Stimulated activated CD4-positive, alpha-beta T cell treated with anti-CD3 and anti-CD28 coated beads, Interleukin-2, amount 100 ng/mL, for 4 hours (primary cell): ENCODE results near the gene RAB11FIP4.

Experiments used
- DNase-seq: peaks from one replicate; pipeline ENCODE4 v3.0.0-alpha.2; 2020; ENCODE audit warnings: low read depth

RAB11FIP4 gene

GRCh38 chr17:31524926-31525800, 133.7 kb downstream of the RAB11FIP4 start:
- DNase-seq, result peak; percentile 76

DNA sequence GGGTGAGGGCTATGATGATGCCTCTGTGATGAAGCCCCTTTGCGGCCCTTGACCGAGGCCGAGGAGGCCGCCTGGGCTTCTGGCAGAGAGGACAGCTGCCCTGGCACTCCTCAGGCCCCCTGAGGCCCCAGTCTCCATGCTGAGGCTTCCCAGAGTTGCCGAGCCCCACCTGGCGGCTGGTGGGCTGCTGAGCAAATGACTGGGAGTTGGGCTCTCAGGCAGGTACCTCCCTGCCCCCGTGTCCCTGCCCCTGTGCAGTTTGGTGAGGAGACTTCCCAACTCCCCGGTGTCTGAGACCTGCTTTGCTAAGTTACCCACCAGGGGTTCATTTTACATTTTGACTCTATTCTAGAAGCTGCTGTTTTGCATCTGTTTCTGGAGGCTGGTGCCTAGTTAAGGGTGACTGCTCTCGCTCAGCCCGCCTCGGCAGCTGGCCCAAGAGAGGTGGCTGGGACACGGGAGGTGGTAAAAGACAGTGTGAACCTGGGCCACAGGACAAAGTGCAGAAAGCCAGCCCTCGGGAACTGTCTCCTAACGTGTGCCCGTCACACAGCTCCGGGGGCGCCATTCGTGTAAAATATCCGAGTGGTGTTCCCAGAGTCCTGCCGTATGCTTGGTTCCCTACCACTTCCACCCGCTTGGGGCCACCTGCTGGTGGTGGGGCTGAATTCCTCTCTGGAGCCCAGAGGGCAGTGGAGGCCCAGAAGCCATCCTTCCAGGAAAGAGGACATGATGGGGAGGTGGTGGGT, 134.5 kb downstream of the RAB11FIP4 start:
- DNase-seq, result no peak

GRCh38 chr17:31527606-31528005, 136.1 kb downstream of the RAB11FIP4 start:
- DNase-seq, result no peak

DNA sequence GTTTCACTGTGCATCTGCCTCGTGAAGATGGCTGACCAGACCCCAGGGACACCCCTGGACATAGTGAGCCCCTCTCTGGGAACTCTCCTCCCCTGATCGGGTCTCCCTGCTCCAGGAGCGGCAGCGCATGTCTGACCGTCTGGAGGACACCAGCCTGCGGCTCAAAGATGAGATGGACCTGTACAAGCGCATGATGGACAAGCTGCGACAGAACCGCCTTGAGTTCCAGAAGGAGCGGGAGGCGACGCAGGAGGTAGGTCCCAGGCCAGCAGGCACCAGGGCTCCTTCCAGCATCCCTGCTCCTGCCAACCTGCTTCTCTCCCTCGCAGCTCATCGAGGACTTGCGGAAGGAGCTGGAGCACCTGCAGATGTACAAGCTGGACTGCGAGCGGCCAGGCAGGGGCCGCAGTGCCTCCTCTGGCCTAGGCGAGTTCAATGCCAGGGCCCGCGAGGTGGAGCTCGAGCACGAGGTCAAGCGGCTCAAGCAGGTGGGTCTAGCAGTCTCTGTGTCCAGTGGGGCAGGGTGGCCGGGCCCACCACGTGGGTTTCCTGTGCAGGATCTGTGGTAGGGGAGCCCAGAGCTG, 136.9 kb downstream of the RAB11FIP4 start:
- no peak for DNase-seq

GRCh38 chr17:31529841-31530251, 138.4 kb downstream of the RAB11FIP4 start:
- DNase-seq, result no peak

DNA sequence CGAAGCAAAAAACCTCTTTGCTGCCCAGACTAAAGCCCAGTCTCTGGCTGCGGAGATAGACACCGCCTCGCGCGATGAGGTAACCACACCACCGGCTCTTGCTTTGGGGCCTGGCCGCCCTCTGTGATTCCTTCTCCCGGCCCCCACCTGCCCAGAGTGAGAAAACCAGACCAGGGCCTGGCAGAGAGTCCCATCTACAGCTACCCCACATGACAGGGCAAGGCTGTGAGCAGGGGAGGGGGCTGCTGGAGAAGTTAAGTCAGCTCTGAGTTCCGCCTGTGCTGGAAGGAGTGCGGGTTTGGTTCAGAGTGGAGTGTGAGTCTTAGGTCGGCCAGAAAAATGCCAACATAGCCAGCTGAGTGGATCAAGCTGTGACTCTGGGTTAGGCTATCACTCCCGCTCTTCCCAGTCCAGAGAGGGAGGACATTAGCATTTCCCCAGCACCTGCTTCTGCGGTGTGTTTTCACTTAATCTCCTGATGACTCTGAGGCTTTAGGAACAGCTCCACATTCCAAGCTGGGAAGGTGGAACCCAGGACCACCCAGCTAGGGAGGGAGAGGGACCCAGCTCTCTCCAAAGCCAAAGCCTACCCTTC, 139.0 kb downstream of the RAB11FIP4 start:
- DNase-seq, result no peak

GRCh38 chr17:31531336-31531980, 140.0 kb downstream of the RAB11FIP4 start:
- no peak for DNase-seq

- DNase-seq, result no peak
These were observed 140.6 kb downstream of the RAB11FIP4 start for GRCh38 chr17:31532081-31532480.

DNA sequence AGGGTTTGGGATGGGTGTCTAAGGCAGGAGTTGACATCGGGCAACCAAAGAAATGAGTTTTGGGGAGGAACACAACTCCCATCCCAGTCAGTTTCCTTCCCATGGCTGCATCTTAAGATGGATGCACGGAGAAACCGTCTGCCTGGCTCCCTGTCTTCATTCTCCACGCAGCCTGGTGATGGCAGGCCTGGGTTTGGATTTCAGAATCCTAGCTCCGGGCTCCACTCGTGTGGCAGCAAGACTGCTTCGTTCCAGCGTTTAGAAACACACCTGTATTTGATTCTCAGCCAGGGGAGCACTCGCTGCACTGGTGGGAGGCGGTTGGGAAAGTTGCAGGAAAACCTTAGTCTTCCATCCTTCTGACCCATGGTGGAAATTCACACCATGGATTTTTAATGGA, 141.1 kb downstream of the RAB11FIP4 start:
- no peak for DNase-seq

DNA sequence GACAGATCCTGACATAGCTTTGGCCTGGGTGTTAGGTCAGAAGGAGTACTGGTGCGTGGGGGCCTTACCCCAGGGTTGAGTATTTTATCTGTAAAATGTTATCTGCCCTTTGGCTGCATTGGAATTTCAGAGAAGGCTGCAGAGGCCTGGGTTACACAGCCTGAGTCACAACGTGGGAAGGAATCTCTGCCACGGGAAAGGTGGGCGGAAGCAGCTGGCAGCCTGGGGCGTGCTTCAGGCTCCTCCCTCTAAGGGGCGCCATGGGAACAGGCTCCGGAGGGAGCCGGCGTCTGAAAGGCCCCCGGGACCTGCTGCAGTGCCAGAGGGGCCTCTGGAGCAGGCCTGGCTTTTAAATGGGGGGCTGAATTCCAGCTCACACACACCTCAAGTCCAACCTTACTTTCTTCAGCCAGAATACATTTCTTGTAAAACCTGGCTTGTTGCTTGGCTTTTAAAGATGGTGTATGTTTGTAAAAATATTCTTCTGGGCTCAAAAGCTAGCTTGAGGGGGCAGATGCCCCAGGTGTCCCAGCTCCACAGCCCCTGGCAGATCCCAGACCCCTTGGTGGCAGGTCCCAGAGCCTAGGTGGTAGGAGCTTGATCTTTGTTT, 142.2 kb downstream of the RAB11FIP4 start:
- peak; percentile 43 for DNase-seq

DNA sequence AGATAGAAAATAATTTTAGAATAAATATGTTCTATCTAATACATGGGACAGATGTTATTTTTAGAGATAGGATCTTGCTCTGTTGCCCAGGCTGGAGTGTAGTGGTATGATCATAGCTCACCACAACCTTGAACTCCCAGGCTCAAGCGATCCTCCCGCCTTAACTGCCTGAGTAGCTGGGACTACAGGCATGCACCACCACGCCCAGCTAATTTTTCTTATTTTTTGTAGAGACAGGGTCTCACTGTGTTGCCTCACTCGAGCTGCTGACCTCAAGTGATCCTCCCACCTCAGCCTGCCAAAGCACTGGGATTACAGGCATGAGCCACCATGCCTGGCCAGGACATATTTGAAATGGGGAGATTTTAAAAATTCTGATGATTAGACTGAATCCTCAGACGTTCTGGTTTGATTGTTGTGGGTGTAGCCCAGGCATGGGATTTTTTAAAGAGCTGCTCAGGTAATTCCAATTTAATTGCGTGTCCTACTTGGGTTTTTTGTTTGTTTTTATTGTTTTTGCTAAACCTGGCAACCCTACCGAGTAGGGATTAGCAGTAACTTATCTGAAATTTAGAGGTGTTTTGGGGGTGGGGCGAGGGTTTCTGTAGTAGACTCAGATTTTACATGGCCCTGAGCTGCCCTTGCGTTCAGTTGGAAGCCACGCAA, 142.9 kb downstream of the RAB11FIP4 start:
- DNase-seq, result no peak

DNA sequence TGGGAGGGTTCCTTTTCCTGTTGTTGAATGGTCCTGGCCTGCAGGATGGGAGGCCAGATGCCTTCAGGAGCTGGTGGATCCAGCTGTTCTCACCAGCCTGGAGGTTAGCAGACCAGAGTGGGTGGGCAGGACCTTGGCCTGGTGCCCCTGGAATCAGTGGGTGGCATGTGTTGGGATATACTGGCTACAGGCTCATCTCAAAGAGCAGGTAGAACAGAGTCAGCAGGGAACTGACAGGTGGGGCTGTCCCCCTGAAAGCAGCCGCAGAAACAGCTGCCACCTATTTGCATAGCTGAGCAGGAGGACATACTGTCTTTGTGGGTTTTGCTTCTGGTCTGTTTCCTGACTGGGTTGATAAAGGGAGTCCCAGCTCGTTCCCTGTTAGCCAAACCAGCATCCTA, 144.1 kb downstream of the RAB11FIP4 start:
- no peak for DNase-seq

DNA sequence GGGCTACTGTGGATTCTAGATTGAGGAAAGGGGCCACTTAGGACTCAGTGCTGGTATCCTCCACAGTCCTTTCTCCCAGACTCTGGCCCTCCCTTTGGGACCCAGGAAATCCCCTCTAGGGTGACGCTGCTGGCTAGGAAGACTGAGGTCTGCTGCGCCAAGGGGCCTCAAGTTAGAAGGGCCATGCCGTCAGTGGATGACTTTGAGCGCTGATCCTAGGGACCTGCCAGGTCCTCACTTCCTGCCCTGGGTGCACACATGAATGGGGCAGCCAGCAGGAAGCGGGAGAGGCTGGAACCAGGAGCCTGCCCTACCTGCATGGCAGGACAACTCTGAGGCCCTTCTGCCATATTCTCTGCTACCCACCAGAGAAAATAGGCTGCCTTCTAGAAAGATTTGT, 145.0 kb downstream of the RAB11FIP4 start:
- DNase-seq, result no peak

- no peak for DNase-seq
These were observed 146.1 kb downstream of the RAB11FIP4 start for GRCh38 chr17:31537565-31538011.

- no peak for DNase-seq
These were observed 146.7 kb downstream of the RAB11FIP4 start for GRCh38 chr17:31538080-31538762.

DNA sequence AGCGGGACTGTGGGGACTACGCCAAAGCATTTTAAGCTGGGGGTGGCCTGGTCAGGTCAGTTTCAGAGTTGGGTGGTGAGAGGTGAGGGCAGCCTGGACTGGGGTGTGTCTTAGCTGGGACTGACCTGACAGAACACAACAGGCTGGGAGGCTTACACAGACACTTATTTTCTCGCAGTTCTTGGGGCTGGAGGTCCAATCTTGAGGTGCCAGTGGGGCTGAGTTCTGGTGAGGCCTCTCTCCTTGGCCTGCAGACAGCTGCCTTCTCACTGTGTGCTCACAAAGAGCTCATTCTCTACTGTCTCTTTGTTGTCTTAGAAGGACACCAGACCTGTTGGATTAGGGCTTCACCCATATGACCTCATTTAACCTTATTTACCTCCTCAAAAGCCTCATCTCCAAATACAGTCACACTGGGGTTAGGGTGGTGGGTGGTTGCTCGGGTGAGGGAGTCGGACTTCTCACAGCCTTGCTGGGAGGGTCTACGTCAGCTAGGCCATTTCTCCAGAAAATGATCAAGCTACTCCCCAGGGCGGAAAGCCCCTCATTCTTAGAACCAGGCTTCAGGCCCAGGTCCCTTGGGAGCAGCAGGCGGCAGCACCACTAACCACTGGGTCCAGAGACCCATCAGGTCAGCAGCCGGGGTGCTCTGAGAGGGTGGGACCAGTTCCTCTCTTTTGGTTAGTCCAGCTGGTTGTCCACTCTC, 149.3 kb downstream of the RAB11FIP4 start:
- no peak for DNase-seq

DNA sequence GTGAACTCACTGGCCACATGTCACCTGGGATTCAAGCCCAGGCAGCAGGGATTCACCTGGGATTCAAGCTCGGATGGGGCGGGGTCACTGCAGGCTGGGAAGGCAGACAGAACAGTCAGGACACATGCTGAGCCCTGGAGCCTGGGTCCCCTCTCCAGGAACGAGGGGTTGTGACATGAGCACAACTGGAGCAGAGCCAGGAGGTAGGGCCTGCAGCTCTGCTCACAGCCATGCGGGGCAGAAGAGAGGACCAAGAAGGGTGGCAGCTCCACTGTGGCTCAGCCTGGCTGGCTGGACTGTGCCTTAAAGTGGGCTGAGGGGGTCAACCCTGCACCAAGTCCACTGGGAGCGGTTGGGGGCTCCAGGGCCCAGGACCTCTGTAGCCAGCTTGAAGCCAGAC, 150.1 kb downstream of the RAB11FIP4 start:
- DNase-seq, result no peak

- DNase-seq, result no peak
These were observed 152.7 kb downstream of the RAB11FIP4 start for GRCh38 chr17:31544186-31544585.

- DNase-seq, result no peak
These were observed 155.2 kb downstream of the RAB11FIP4 start for GRCh38 chr17:31546650-31547049.

DNA sequence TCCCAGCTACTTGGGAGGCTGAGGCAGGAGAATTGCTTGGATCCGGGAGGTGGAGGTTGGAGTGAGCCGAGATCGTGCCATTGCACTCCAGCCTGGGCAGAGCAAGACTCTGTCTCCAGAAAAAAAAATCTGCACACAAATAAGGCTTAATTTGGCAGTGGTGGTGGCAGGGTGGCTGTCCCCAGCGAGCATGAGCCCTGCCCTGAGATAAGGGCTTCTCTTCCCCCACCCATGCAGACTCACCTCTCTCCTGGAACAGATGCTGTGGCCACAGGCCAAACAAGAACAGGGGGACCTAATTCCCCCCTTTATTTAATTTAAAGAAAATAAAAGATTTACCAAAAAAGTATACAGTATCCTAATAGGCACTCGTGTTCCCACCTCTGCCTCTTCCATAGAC, 157.2 kb downstream of the RAB11FIP4 start:
- DNase-seq, result no peak
